T-cell (primary cell): Measurements from ENCODE around the gene ZNF688. TPM values are rescaled to one million over a fixed set of nuclear protein-coding genes. Genes with fewer than 3 reads are reported as not detected.

Experiments
- ATAC-seq, 4 experiments: fragments of 200-7000 bp in 3 of 4; fragments of 150-1000 bp in 1 of 4; cut with Tn5 transposase; replicated peaks in 1 of 4; 1 replicate in 3 of 4; 2 replicates in 1 of 4; pipeline ENCODE4 v1.10.0; 2021; ENCODE audit warnings: moderate library complexity in 3 of 4, mild to moderate bottlenecking in 2 of 4, moderate number of reproducible peaks in 1 of 4
- CTCF ChIA-PET, 2 donors: fragments of 300-600 bp; sonication (Branson Sonifier 250); formaldehyde crosslinking; loops; one replicate each; lab custom pipeline; 2022; ENCODE audit warnings: antibody characterized with exemption in 2 of 2; lab: Charles Lee
- POLR2A ChIA-PET, 2 donors: fragments of 300-600 bp; sonication (Branson Sonifier 250); formaldehyde crosslinking; loops; one replicate each; lab custom pipeline; 2022; ENCODE audit warnings: antibody characterized with exemption in 2 of 2; lab: Charles Lee
- DNase-seq, 35 experiments: peaks; one replicate each; pipeline versions ENCODE4 v3.0.0 to v3.0.0-alpha.2; 2013 to 2023
- H3K27ac ChIP-seq: one replicate; pipeline ENCODE4 v1.5.1; 2013; ENCODE audit warnings: low read length
- H3K27me3 ChIP-seq, 2 experiments: replicated peaks in 1 of 2; 1 replicate in 1 of 2; 2 replicates in 1 of 2; pipeline versions ENCODE4 v1.6.1 to v1.7.0; 2013; ENCODE audit warnings: low read length in 1 of 2, mixed read lengths in 1 of 2; ENCODE audit not compliant: control insufficient read depth in 2 of 2, insufficient read depth in 2 of 2; ENCODE audit errors: extremely low read depth in 1 of 2
- H3K36me3 ChIP-seq, 2 donors: 1 replicate in 1 of 2; 2 replicates in 1 of 2; pipeline versions ENCODE4 v1.6.1 to v1.7.0; 2013; ENCODE audit warnings: low read length in 1 of 2; ENCODE audit not compliant: control insufficient read depth in 2 of 2, insufficient read depth in 1 of 2; ENCODE audit errors: extremely low read depth in 1 of 2
- H3K4me1 ChIP-seq, 2 experiments: 1 replicate in 1 of 2; 2 replicates in 1 of 2; pipeline versions ENCODE4 v1.6.1 to v1.7.0; 2013; ENCODE audit warnings: low read length in 2 of 2, mixed read lengths in 1 of 2; ENCODE audit not compliant: insufficient read depth in 2 of 2, control insufficient read depth in 1 of 2; ENCODE audit errors: extremely low read depth in 1 of 2
- H3K4me3 ChIP-seq, 2 donors: 1 replicate in 1 of 2; 2 replicates in 1 of 2; pipeline versions ENCODE4 v1.5.1 to v1.7.0; 2013; ENCODE audit warnings: mild to moderate bottlenecking in 2 of 2, low read length in 1 of 2, moderate library complexity in 1 of 2; ENCODE audit not compliant: control insufficient read depth in 1 of 2; ENCODE audit errors: extremely low read depth in 1 of 2
- H3K9me3 ChIP-seq: 2 replicates; pipeline ENCODE4 v1.7.0; 2013
- H3K27ac Mint-ChIP-seq, 2 donors: one replicate each; pipeline ENCODE4 v1.8.0; 2020 to 2021; ENCODE audit warnings: mild to moderate bottlenecking in 2 of 2, mixed read lengths in 2 of 2
- H3K27me3 Mint-ChIP-seq, 2 donors: one replicate each; pipeline ENCODE4 v1.8.0; 2021 to 2022; ENCODE audit warnings: mixed read lengths in 2 of 2
- H3K36me3 Mint-ChIP-seq: one replicate; pipeline ENCODE4 v1.8.0; 2021; ENCODE audit warnings: mixed read lengths
- H3K4me1 Mint-ChIP-seq, 3 donors: one replicate each; pipeline ENCODE4 v1.8.0; 2020 to 2022; ENCODE audit warnings: mixed read lengths in 3 of 3, mild to moderate bottlenecking in 1 of 3
- H3K4me3 Mint-ChIP-seq, 3 donors: one replicate each; pipeline ENCODE4 v1.8.0; 2020 to 2022; ENCODE audit warnings: mild to moderate bottlenecking in 3 of 3, mixed read lengths in 3 of 3, moderate library complexity in 3 of 3
- H3K9me3 Mint-ChIP-seq, 3 donors: one replicate each; pipeline ENCODE4 v1.8.0; 2020 to 2022; ENCODE audit warnings: mixed read lengths in 3 of 3
- WGBS: methylation state at CpG from one replicate; pipeline ENCODE4 v1.1.5; 2013; ENCODE audit warnings: missing lambda C conversion rate; ENCODE audit not compliant: insufficient coverage; 5-methylcytosine and 5-hydroxymethylcytosine counted together
- total RNA-seq, 35 experiments: library from RNA in 6 of 35; stranded (reverse) in 6 of 35; fragments of 120-200 nt in 1 of 35; gene quantifications; one replicate each; pipeline versions ENCODE4 v1.2.1 to v1.2.4 and lab custom pipeline; 2013 to 2026

ZNF688 gene
- total RNA-seq = 10 to 100 TPM; 11.9 to 25.9 (median 20.7) TPM
- total RNA-seq (2013) = 21.9 TPM
- total RNA-seq (lab: John Stamatoyannopoulos, UW) = 4.0 to 26.1 (median 12.6) reads per million in 29 experiments

GRCh38 chr16:30571445-30572322 lies at the start of gene ZNF688:
ZNF688 (minus strand) TSS chr16:30571714; CDS start chr16:30571629, 85 bp downstream.
- Mint-ChIP-seq H3K9me3 (no peaks in the 10 kb centered on the region), H3K4me1 (peaks cover 35 to 53% (median 42%) of the 10 kb centered on the region in 3 donors), H3K4me3 (peak within 1 kb of the TSS; percentile 81 to 87 (median 84)), H3K27ac (peak within 1 kb of the TSS; percentile 95), H3K36me3 (no peaks in the 10 kb centered on the region), H3K27me3 (no peaks in the 10 kb centered on the region)
- POLR2A ChIA-PET = interaction anchor here in 1 of 2 donors (0.6 to 1.3 kb wide), 6 partner anchors 13 to 142 kb away, joined by 4 to 11 read pairs (median 5); partner anchors contain the start of genes DCTPP1, ZNF689 and ZNF747
- no peaks in the 10 kb centered on the region for H3K27me3 ChIP-seq
- DNase-seq (peak; percentile 84 to 99 (median 96)), ATAC-seq (peak; percentile 83 to 84 (median 83))
- under 1% methylated on average over 60 of the region's 67 CpGs for WGBS
- no peaks in the 10 kb centered on the region for H3K36me3 ChIP-seq
- peak within 1 kb of the TSS; percentile 84 to 88 for H3K4me3 ChIP-seq
- peaks cover 25 to 50% of the 10 kb centered on the region in 2 experiments for H3K4me1 ChIP-seq
- CTCF ChIA-PET = interaction anchor here (0.5 to 2.5 kb wide), 10 partner anchors 13 to 142 kb away, joined by 3 to 12 read pairs (median 5); partner anchors contain the start of genes DCTPP1 (in 1 of the 2), ZNF689 (in 1 of the 2), ZNF747 (in 1 of the 2) and ZNF764 (in 1 of the 2)
- no peaks in the 10 kb centered on the region for H3K9me3 ChIP-seq
- peak within 1 kb of the TSS; percentile 96 for H3K27ac ChIP-seq

GRCh38 chr16:30620169-30620568 lies 48.7 kb upstream of the ZNF688 start:
- H3K4me1 ChIP-seq = peaks cover 0 to 2% of the 10 kb centered on the region in 2 experiments
- no peaks in the 10 kb centered on the region for H3K9me3 Mint-ChIP-seq
- H3K4me3 ChIP-seq = no peak overlapping the region
- ATAC-seq (no peak), DNase-seq (no peak)
- WGBS = no CpG with 5 or more reads among the region's 3 CpGs
- ChIA-PET POLR2A (interaction anchor here in 1 of 2 donors (0.6 kb wide), 1 partner anchor 24 kb away, joined by 3 read pairs; no protein-coding TSS in a partner anchor), CTCF (interaction anchor here (0.6 to 1.9 kb wide), 4 partner anchors 9 to 113 kb away, joined by 3 to 5 read pairs (median 4); partner anchors contain the start of gene ZNF689 (in 1 of the 2))
- no peaks in the 10 kb centered on the region for H3K4me1 Mint-ChIP-seq
- no peaks in the 10 kb centered on the region for H3K36me3 ChIP-seq
- peaks cover 3 to 4% of the 10 kb centered on the region in 2 donors for H3K27me3 Mint-ChIP-seq
- H3K27me3 ChIP-seq = peaks cover 0 to 2% of the 10 kb centered on the region in 2 experiments
- H3K36me3 Mint-ChIP-seq = no peaks in the 10 kb centered on the region
- H3K9me3 ChIP-seq = no peaks in the 10 kb centered on the region
- no peak overlapping the region for H3K27ac Mint-ChIP-seq
- no peak overlapping the region for H3K27ac ChIP-seq
- no peak overlapping the region for H3K4me3 Mint-ChIP-seq

- Histone ChIP-seq H3K9me3 (no peaks in the 10 kb centered on the region), H3K4me3 (no peak overlapping the region), H3K36me3 (no peaks in the 10 kb centered on the region), H3K4me1 (peaks cover 0 to 3% of the 10 kb centered on the region in 2 experiments), H3K27ac (no peak overlapping the region), H3K27me3 (peaks cover 0 to 2% of the 10 kb centered on the region in 2 experiments)
- WGBS = 90% methylated on average over 2 of the region's 5 CpGs
- no peak overlapping the region for H3K27ac Mint-ChIP-seq
- peaks cover 3 to 4% of the 10 kb centered on the region in 2 donors for H3K27me3 Mint-ChIP-seq
- ChIA-PET POLR2A (interaction anchor here in 1 of 2 donors (0.6 kb wide), 1 partner anchor 25 kb away, joined by 3 read pairs; no protein-coding TSS in a partner anchor), CTCF (interaction anchor here (0.6 to 1.9 kb wide), 4 partner anchors 9 to 113 kb away, joined by 3 to 5 read pairs (median 4); partner anchors contain the start of gene ZNF689 (in 1 of the 2))
- DNase-seq (no peak), ATAC-seq (no peak)
- H3K4me1 Mint-ChIP-seq = no peaks in the 10 kb centered on the region
- H3K36me3 Mint-ChIP-seq = no peaks in the 10 kb centered on the region
- H3K4me3 Mint-ChIP-seq = no peak overlapping the region
- no peaks in the 10 kb centered on the region for H3K9me3 Mint-ChIP-seq
Measured at GRCh38 chr16:30619638-30620037, 48.1 kb upstream of the ZNF688 start.

GRCh38 chr16:30619202-30619601 lies 47.7 kb upstream of the ZNF688 start:
- ChIA-PET CTCF (no interaction called here), POLR2A (no interaction called here)
- no peak overlapping the region for H3K4me3 Mint-ChIP-seq
- no peak for DNase-seq
- H3K27ac Mint-ChIP-seq = no peak overlapping the region
- Histone ChIP-seq H3K4me1 (peaks cover 0 to 3% of the 10 kb centered on the region in 2 experiments), H3K27me3 (peaks cover 0 to 2% of the 10 kb centered on the region in 2 experiments), H3K9me3 (no peaks in the 10 kb centered on the region), H3K27ac (no peak overlapping the region), H3K4me3 (no peak overlapping the region), H3K36me3 (no peaks in the 10 kb centered on the region)
- no peaks in the 10 kb centered on the region for H3K9me3 Mint-ChIP-seq
- ATAC-seq = no peak
- H3K27me3 Mint-ChIP-seq = peaks cover 3 to 4% of the 10 kb centered on the region in 2 donors
- no CpG with 5 or more reads among the region's 4 CpGs for WGBS
- no peaks in the 10 kb centered on the region for H3K4me1 Mint-ChIP-seq
- no peaks in the 10 kb centered on the region for H3K36me3 Mint-ChIP-seq

GRCh38 chr16:30615358-30616091 lies 44.0 kb upstream of the ZNF688 start:
- H3K27ac ChIP-seq = no peak overlapping the region
- no peak overlapping the region for H3K4me3 ChIP-seq
- WGBS = 48% methylated on average over 4 of the region's 12 CpGs
- Mint-ChIP-seq H3K36me3 (no peaks in the 10 kb centered on the region), H3K4me3 (no peak overlapping the region), H3K9me3 (no peaks in the 10 kb centered on the region), H3K27me3 (no peaks in the 10 kb centered on the region), H3K27ac (no peak overlapping the region), H3K4me1 (peaks cover 0 to 1% (median 1%) of the 10 kb centered on the region in 3 donors)
- no peaks in the 10 kb centered on the region for H3K9me3 ChIP-seq
- CTCF ChIA-PET = interaction anchor here (0.6 to 1.5 kb wide), 8 partner anchors 9 to 223 kb away, joined by 3 to 6 read pairs (median 3); partner anchors contain the start of genes DCTPP1 (in 1 of the 2) and ITGAL (in 1 of the 2)
- ATAC-seq (peak; percentile 63 to 74 (median 64)), DNase-seq (peak; percentile 11 to 76 (median 63))
- POLR2A ChIA-PET = interaction anchor here in 1 of 2 donors (0.6 kb wide), 2 partner anchors 26 to 54 kb away, joined by 3 read pairs; no protein-coding TSS in a partner anchor
- peaks cover 0 to 2% of the 10 kb centered on the region in 2 experiments for H3K27me3 ChIP-seq
- no peaks in the 10 kb centered on the region for H3K36me3 ChIP-seq
- peaks cover under 1 to 8% of the 10 kb centered on the region in 2 experiments for H3K4me1 ChIP-seq
